Activated CD4-positive, alpha-beta T cell treated with anti-CD3 and anti-CD28 coated beads, Interleukin-2, amount 50 U/mL, for 24 hours (primary cell): Measurements from ENCODE around the gene SFMBT2.

Source experiments
- DNase-seq, 2 donors: peaks; one replicate each; pipeline ENCODE4 v3.0.0-alpha.2; 2020; ENCODE audit warnings: low read depth in 1 of 2, low spot score in 1 of 2

The SFMBT2 gene

GRCh38 chr10:7365027-7365745 lies 45.6 kb downstream of the SFMBT2 start:
- DNase-seq = no peak

GRCh38 chr10:7364474-7364873 lies 46.4 kb downstream of the SFMBT2 start:
- DNase-seq = no peak

GRCh38 chr10:7363700-7364099 lies 47.1 kb downstream of the SFMBT2 start:
- no peak for DNase-seq

- no peak for DNase-seq
Observed at GRCh38 chr10:7362471-7362870, 48.4 kb downstream of the SFMBT2 start.

GRCh38 chr10:7361316-7361715 lies 49.5 kb downstream of the SFMBT2 start:
- DNase-seq = no peak

GRCh38 chr10:7359954-7360353 lies 50.9 kb downstream of the SFMBT2 start:
- no peak for DNase-seq

- no peak for DNase-seq
Observed at GRCh38 chr10:7359356-7359755, 51.5 kb downstream of the SFMBT2 start.

- no peak for DNase-seq
Observed at GRCh38 chr10:7357193-7357592, 53.6 kb downstream of the SFMBT2 start.

- peak in 1 of 2 donors; percentile 21 for DNase-seq
Observed at GRCh38 chr10:7354330-7355047, 56.3 kb downstream of the SFMBT2 start.

- DNase-seq = no peak
Observed at GRCh38 chr10:7351894-7352293, 58.9 kb downstream of the SFMBT2 start.

GRCh38 chr10:7350541-7351195 lies 60.2 kb downstream of the SFMBT2 start:
- DNase-seq = no peak

GRCh38 chr10:7345717-7346116 lies 65.1 kb downstream of the SFMBT2 start:
- no peak for DNase-seq

GRCh38 chr10:7343040-7343439 lies 67.8 kb downstream of the SFMBT2 start:
- DNase-seq = no peak

GRCh38 chr10:7340179-7340874 lies 70.5 kb downstream of the SFMBT2 start:
- no peak for DNase-seq

- DNase-seq = no peak
Observed at GRCh38 chr10:7339510-7339909, 71.3 kb downstream of the SFMBT2 start.

GRCh38 chr10:7338469-7338868 lies 72.4 kb downstream of the SFMBT2 start:
- DNase-seq = no peak

- DNase-seq = peak in 1 of 2 donors; percentile 11
Observed at GRCh38 chr10:7337431-7338171, 73.2 kb downstream of the SFMBT2 start.

- DNase-seq = no peak
Observed at GRCh38 chr10:7335977-7336376, 74.9 kb downstream of the SFMBT2 start.

- DNase-seq = no peak
Observed at GRCh38 chr10:7334642-7334964, 76.2 kb downstream of the SFMBT2 start.

GRCh38 chr10:7333961-7334641 lies 76.7 kb downstream of the SFMBT2 start:
- no peak for DNase-seq
